ENCODE data around the gene TOR3A.

DNA sequence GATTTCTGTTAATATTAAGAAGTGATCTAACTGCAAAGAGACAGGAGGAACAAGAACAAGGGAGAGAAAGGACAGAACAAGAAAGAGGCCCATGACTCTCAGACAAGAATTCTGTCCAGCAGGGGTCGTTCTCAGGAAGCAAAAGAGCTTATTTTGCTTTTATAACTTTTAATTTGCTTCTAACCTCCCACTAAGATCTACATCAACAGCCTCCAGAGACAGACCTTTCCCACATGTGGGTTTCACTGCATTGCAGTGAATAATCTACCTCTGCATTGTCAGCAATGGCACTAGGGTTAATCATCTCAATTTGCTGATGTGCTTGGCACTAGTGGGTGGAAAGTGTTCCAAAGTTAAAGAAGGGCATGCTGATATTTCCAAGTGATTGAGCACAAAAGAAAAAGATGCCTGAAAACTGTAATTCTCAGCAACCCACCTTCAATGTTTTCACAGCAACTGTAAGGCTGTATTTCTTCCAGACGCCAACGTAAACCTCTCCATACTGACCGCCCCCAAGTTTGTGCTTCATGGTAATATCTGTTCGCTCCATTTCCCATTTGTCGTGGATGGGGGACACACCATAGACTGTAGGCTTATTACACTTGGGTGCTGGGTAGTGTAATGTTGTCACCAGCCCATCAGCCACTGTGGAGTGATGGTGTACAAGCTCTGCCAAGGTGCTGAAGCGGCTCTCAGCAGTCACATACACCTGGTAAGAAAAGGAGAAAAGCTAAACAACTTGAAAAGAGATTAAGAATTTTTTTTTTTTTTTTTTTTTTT, 39.5 kb downstream of the TOR3A start:
- TF ChIP-seq, protein P1, sequence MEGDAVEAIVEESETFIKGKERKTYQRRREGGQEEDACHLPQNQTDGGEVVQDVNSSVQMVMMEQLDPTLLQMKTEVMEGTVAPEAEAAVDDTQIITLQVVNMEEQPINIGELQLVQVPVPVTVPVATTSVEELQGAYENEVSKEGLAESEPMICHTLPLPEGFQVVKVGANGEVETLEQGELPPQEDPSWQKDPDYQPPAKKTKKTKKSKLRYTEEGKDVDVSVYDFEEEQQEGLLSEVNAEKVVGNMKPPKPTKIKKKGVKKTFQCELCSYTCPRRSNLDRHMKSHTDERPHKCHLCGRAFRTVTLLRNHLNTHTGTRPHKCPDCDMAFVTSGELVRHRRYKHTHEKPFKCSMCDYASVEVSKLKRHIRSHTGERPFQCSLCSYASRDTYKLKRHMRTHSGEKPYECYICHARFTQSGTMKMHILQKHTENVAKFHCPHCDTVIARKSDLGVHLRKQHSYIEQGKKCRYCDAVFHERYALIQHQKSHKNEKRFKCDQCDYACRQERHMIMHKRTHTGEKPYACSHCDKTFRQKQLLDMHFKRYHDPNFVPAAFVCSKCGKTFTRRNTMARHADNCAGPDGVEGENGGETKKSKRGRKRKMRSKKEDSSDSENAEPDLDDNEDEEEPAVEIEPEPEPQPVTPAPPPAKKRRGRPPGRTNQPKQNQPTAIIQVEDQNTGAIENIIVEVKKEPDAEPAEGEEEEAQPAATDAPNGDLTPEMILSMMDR (conservative IDR thresholded peaks at IDR 0.05 in 1 of 2, IDR thresholded peaks at IDR 0.05 in 1 of 2; ENCODE audit: low read depth in 1 of 2, low read length in 2 of 2): peak; percentile 62 to 68
- no peak for TF ChIP-seq EZH2 (IDR thresholded peaks at IDR 0.05; ENCODE audit: low read length, missing control alignments)
